K562 (cell line): ENCODE measurements around the gene RNF19B. TPM values are rescaled to one million over a fixed set of nuclear protein-coding genes. Genes with fewer than 3 reads are reported as not detected.

ENCODE experiments used
- CBX8 ChIP-seq: fragments of 200-600 bp; sonication (generic); IDR thresholded peaks from 2 replicates; pipeline ENCODE4 v1.6.1; 2012; ENCODE audit warnings: borderline replicate concordance, mixed run types, low read depth, mild to moderate bottlenecking, moderate library complexity, mixed read lengths, low read length, control low read depth, inconsistent platforms; ENCODE audit not compliant: poor library complexity, severe bottlenecking; ENCODE audit errors: extremely low read depth
- CEBPB ChIP-seq: fragments of 450-650 bp; IDR thresholded peaks from 2 replicates; pipeline ENCODE4 v1.6.1; 2016; ENCODE audit warnings: missing genetic modification characterization, missing compliant biosample characterization
- CREM ChIP-seq: IDR thresholded peaks from 2 replicates; pipeline ENCODE4 v1.6.1; 2014; ENCODE audit warnings: antibody characterized with exemption, low read depth
- CTBP1 ChIP-seq: fragments of 450-650 bp; IDR thresholded peaks from 2 replicates; pipeline ENCODE4 v1.6.1; 2016; ENCODE audit warnings: borderline replicate concordance
- EGR1 ChIP-seq: fragments of 450-650 bp; conservative IDR thresholded peaks from 2 replicates; pipeline ENCODE4 v1.6.1; 2017; ENCODE audit warnings: mild to moderate bottlenecking
- FOXK1 ChIP-seq: sonication (generic); formaldehyde crosslinking; IDR thresholded peaks from 2 replicates; pipeline ENCODE4 v1.8.0; 2022; ENCODE audit warnings: missing genetic modification reagents, mild to moderate bottlenecking, borderline replicate concordance
- JUNB ChIP-seq: fragments of 450-650 bp; formaldehyde crosslinking; conservative IDR thresholded peaks from 2 replicates; pipeline ENCODE4 v1.4.0; 2020; ENCODE audit warnings: mild to moderate bottlenecking
- JUND ChIP-seq, 2 experiments: IDR thresholded peaks; 2 replicates in 1 of 2; 3 replicates in 1 of 2; pipeline ENCODE4 v1.6.1; 2011; ENCODE audit warnings: borderline replicate concordance in 2 of 2, low read depth in 2 of 2, low read length in 2 of 2, improper control_type of control experiment in 1 of 2, missing biosample characterization in 1 of 2, missing genetic modification characterization in 1 of 2, missing genetic modification reagents in 1 of 2
- MAFK ChIP-seq: IDR thresholded peaks from 2 replicates; pipeline ENCODE4 v1.6.1; 2011; ENCODE audit warnings: low read length, improper control_type of control experiment
- PHB2 ChIP-seq: fragments of 450-650 bp; IDR thresholded peaks from 2 replicates; pipeline ENCODE4 v1.6.1; 2017; ENCODE audit warnings: low read depth
- PHTF2 ChIP-seq: fragments of 250-450 bp; sonication (Bioruptor Pico); IDR thresholded peaks from 2 replicates; pipeline ENCODE4 v1.5.0; 2021; ENCODE audit warnings: mild to moderate bottlenecking
- SIX5 ChIP-seq, 2 experiments: IDR thresholded peaks; 2 replicates each; pipeline ENCODE4 v1.6.1; 2011; ENCODE audit warnings: low read length in 2 of 2, borderline replicate concordance in 1 of 2, low read depth in 1 of 2, mild to moderate bottlenecking in 1 of 2, moderate library complexity in 1 of 2; ENCODE audit not compliant: insufficient read depth in 1 of 2
- SUPT5H ChIP-seq: fragments of 450-650 bp; IDR thresholded peaks from 2 replicates; pipeline ENCODE4 v1.6.1; 2016
- TAF9B ChIP-seq: fragments of 450-650 bp; IDR thresholded peaks from 2 replicates; pipeline ENCODE4 v1.6.1; 2018; ENCODE audit warnings: mild to moderate bottlenecking; ENCODE audit not compliant: partially characterized antibody
- TBL1XR1 ChIP-seq, 2 experiments: IDR thresholded peaks; 2 replicates each; pipeline ENCODE4 v1.6.1; 2012; ENCODE audit warnings: improper control_type of control experiment in 2 of 2, low read length in 2 of 2, mild to moderate bottlenecking in 1 of 2
- TGIF2 ChIP-seq: sonication (generic); formaldehyde crosslinking; IDR thresholded peaks from 2 replicates; pipeline ENCODE4 v1.8.1; 2022; ENCODE audit warnings: mild to moderate bottlenecking, missing genetic modification reagents, moderate library complexity
- ZKSCAN8 ChIP-seq: fragments of 200-800 bp; sonication (Bioruptor generic); IDR thresholded peaks from 2 replicates; pipeline ENCODE4 v1.6.1; 2016; ENCODE audit warnings: missing genetic modification characterization, missing compliant biosample characterization
- ZNF24 ChIP-seq: fragments of 450-650 bp; IDR thresholded peaks from 2 replicates; pipeline ENCODE4 v1.6.1; 2016
- ZNF274 ChIP-seq: IDR thresholded peaks from 2 replicates; pipeline ENCODE4 v1.6.1; 2011; ENCODE audit warnings: low read depth, mild to moderate bottlenecking, low read length, moderate library complexity, borderline replicate concordance
- polyA plus RNA-seq, 8 experiments: library from polyadenylated mRNA; depleted of rRNA in 4 of 8; stranded (reverse) in 5 of 8; unstranded in 3 of 8; fragments of >200 nt; fragmentation: Nextera tagmentation in 2 of 8; fragmentation: Illumina TruSeq in 1 of 8; extraction: Ambion mirVana in 2 of 8; extraction: Trizol in 1 of 8; gene quantifications; 2 replicates each; pipeline versions ENCODE4 v1.2.1 to v1.2.3, GENCODE V29; 2011 to 2014; ENCODE audit warnings: inconsistent platforms in 1 of 8, missing spikeins in 1 of 8
- total RNA-seq, 7 experiments: library from RNA; depleted of rRNA in 6 of 7; stranded (reverse); fragments of >200 nt in 6 of 7; fragmentation: Illumina TruSeq in 2 of 7; extraction: Trizol in 2 of 7; gene quantifications; 2 replicates each; pipeline versions ENCODE4 v1.2.1 to v1.2.3, GENCODE V29; 2011 to 2021; ENCODE audit warnings: low replicate concordance in 1 of 7
- TF ChIP-seq, protein P1 (sequence below): sonication (generic); IDR thresholded peaks from 2 replicates; pipeline ENCODE4 v1.6.1; 2016
- TF ChIP-seq, protein P2 (sequence below): fragments of 450-650 bp; IDR thresholded peaks from 2 replicates; pipeline ENCODE4 v1.6.1; 2016; ENCODE audit warnings: borderline replicate concordance
- TF ChIP-seq, protein P3 (sequence below): fragments of 250-450 bp; sonication (Bioruptor Pico); IDR thresholded peaks from 2 replicates; pipeline ENCODE4 v1.8.0; 2021; ENCODE audit warnings: borderline replicate concordance, mild to moderate bottlenecking, moderate library complexity; ENCODE audit not compliant: poor library complexity, severe bottlenecking
- TF ChIP-seq, protein P4 (sequence below): fragments of 250-450 bp; sonication (Bioruptor Pico); IDR thresholded peaks from 2 replicates; pipeline ENCODE4 v1.4.0; 2020

The RNF19B gene
- total and polyA plus RNA-seq, 9 of the 15 experiments (the other 6 are each of a cell fraction or from before 2014, with no cell fraction given): 2.6 to 14.9 (median 10.1) TPM

DNA sequence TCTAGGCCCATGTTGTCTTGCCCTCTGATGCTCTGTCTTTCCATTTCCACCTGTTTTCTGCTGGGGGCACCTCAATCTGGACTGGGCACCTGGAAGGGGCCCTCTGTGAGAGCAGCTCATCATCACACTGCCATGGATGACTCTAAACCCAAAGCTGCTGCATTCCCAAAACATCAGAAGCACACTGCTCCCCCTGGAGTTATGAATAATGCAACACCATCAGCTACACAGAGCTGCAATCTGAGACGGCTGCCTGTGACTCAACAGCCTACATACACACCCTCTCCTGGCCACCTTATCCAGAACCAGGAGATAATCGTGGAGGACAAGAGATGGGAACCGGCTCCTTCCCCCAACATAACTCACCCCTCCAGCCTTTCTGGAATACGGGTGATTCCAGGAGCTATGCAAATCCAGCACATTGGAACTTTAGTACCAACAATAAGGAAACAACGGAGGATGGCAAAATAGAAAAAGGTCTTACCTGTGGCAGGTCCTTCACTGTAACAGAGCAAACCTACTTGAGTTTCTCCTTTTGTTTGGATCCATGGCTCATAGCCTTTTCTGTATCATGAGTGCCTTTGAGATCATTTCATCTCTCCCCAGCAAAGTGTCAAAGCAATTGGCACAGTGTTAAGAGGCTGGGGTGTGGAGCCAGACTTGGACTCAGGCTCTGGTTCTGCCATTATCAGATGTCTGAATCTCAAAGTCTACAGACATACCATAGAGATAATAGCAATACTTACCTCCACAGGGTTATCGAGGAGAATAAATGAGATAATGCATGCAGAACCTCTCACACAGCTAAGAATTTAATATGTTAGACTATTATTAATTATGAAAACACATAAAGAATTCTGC is 42.8 kb upstream of the RNF19B start (continued):
- no peak for TF ChIP-seq ZNF24
- no peak for TF ChIP-seq PHTF2 (CRISPR knock-in tag)
- TF ChIP-seq, protein P1, sequence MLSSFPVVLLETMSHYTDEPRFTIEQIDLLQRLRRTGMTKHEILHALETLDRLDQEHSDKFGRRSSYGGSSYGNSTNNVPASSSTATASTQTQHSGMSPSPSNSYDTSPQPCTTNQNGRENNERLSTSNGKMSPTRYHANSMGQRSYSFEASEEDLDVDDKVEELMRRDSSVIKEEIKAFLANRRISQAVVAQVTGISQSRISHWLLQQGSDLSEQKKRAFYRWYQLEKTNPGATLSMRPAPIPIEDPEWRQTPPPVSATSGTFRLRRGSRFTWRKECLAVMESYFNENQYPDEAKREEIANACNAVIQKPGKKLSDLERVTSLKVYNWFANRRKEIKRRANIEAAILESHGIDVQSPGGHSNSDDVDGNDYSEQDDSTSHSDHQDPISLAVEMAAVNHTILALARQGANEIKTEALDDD: peak; percentile 51; the same call in 1 of the 2 replicates
- TF ChIP-seq ZNF274: no peak
- TF ChIP-seq, protein P2, sequence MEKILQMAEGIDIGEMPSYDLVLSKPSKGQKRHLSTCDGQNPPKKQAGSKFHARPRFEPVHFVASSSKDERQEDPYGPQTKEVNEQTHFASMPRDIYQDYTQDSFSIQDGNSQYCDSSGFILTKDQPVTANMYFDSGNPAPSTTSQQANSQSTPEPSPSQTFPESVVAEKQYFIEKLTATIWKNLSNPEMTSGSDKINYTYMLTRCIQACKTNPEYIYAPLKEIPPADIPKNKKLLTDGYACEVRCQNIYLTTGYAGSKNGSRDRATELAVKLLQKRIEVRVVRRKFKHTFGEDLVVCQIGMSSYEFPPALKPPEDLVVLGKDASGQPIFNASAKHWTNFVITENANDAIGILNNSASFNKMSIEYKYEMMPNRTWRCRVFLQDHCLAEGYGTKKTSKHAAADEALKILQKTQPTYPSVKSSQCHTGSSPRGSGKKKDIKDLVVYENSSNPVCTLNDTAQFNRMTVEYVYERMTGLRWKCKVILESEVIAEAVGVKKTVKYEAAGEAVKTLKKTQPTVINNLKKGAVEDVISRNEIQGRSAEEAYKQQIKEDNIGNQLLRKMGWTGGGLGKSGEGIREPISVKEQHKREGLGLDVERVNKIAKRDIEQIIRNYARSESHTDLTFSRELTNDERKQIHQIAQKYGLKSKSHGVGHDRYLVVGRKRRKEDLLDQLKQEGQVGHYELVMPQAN: no peak
- TF ChIP-seq, protein P3, sequence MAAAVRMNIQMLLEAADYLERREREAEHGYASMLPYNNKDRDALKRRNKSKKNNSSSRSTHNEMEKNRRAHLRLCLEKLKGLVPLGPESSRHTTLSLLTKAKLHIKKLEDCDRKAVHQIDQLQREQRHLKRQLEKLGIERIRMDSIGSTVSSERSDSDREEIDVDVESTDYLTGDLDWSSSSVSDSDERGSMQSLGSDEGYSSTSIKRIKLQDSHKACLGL (CRISPR knock-in tag): no peak
- TF ChIP-seq EGR1: no peak
- TF ChIP-seq PHB2: no peak
- 0 out of 2 replicates have a peak, but pooled peaks have one; percentile 50 for TF ChIP-seq SUPT5H
- no peak for TF ChIP-seq CBX8
- peak; percentile 54 for TF ChIP-seq CREM
- no peak for TF ChIP-seq TGIF2 (CRISPR knock-in tag)
- TF ChIP-seq, protein P4, sequence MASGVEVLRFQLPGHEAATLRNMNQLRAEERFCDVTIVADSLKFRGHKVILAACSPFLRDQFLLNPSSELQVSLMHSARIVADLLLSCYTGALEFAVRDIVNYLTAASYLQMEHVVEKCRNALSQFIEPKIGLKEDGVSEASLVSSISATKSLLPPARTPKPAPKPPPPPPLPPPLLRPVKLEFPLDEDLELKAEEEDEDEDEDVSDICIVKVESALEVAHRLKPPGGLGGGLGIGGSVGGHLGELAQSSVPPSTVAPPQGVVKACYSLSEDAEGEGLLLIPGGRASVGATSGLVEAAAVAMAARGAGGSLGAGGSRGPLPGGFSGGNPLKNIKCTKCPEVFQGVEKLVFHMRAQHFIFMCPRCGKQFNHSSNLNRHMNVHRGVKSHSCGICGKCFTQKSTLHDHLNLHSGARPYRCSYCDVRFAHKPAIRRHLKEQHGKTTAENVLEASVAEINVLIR (CRISPR knock-in tag): no peak
- no peak for TF ChIP-seq SIX5 (IDR thresholded peaks at IDR 0.05; ENCODE audit: borderline replicate concordance in 1 of 2, insufficient read depth in 1 of 2, low read depth in 1 of 2, low read length in 2 of 2)
- TF ChIP-seq JUND (IDR thresholded peaks at IDR 0.05; ENCODE audit: borderline replicate concordance, low read depth, low read length): peak; percentile 72; the same call in 1 of the 2 replicates
- TF ChIP-seq JUND (tag; IDR thresholded peaks at IDR 0.05; ENCODE audit: borderline replicate concordance, low read depth, low read length): peak; percentile 71; the same call in 1 of the 3 replicates
- TF ChIP-seq TBL1XR1 (IDR thresholded peaks at IDR 0.05; ENCODE audit: low read length in 2 of 2): no peak
- peak; percentile 30; the same call in 1 of the 2 replicates for TF ChIP-seq CEBPB (tag)
- no peak for TF ChIP-seq MAFK
- 0 out of 2 replicates have a peak, but pooled peaks have one; percentile 39 for TF ChIP-seq CTBP1
- 0 out of 2 replicates have a peak, but pooled peaks have one; percentile 62 for TF ChIP-seq FOXK1 (CRISPR knock-in tag)
- no peak for TF ChIP-seq TAF9B
- TF ChIP-seq ZKSCAN8 (CRISPR knock-in tag): no peak
- no peak for TF ChIP-seq JUNB (CRISPR knock-in tag)
